Right cardiac atrium (tissue), 5 donors: ENCODE measurements around the gene AGO1. TPM values are rescaled to one million over a fixed set of nuclear protein-coding genes. Genes with fewer than 3 reads are reported as not detected.

Experiments used
- polyA plus RNA-seq: library from polyadenylated mRNA; stranded (reverse); fragments of 200-250 nt; gene quantifications from one replicate; pipeline ENCODE4 v1.2.3, GENCODE V29; 2013
- total RNA-seq, 4 donors: library from RNA; stranded (reverse); fragmentation: NEBNext Ultra II Directional; extraction: Animal tissue kit (Norgen Biotek cat#: 25700); gene quantifications; one replicate each; pipeline ENCODE4 v1.2.1, GENCODE V29; 2021
- donor health status: healthy with polysubstance abuse.
- donor health status: DM: no; HTN: yes; CAD: no.
- donor health status: DM: no; HTN: no; CAD: no.
- donor health status: DM: no; HTN: yes; CAD: no; lungs with severe emphysema.
- donor health status: DM: yes; HTN: yes; CAD: no.

Gene AGO1
- total and polyA plus RNA-seq, 5 donors, result 4.9 to 35.4 (median 29.4) TPM

Other genes starting within 250 kb of the AGO1 start
- 10 to 100 TPM; 32.0 to 37.3 (median 35.7) TPM for gene PSMB2, start 241.7 kb upstream of the AGO1 start, total RNA-seq
- 36.8 TPM for gene PSMB2, start 241.7 kb upstream of the AGO1 start, polyA plus RNA-seq
- 10 to 100 TPM; 15.1 to 19.6 (median 16.3) TPM for gene C1orf216, start 164.3 kb upstream of the AGO1 start, total RNA-seq
- 9.3 TPM for gene C1orf216, start 164.3 kb upstream of the AGO1 start, polyA plus RNA-seq
- gene CLSPN, start 113.2 kb upstream of the AGO1 start, total RNA-seq, result 1 to 10 TPM in 1 of 4 donors, under 1 TPM in 3; 0.22 to 1.8 (median 0.44) TPM
- 0.16 TPM for gene CLSPN, start 113.2 kb upstream of the AGO1 start, polyA plus RNA-seq
- gene AGO4, start 75.2 kb upstream of the AGO1 start, total RNA-seq, result 10 to 100 TPM; 17.5 to 22.9 (median 20.0) TPM
- gene AGO4, start 75.2 kb upstream of the AGO1 start, polyA plus RNA-seq, result 8.5 TPM
- gene AGO3, start 47.9 kb downstream of the AGO1 start, total RNA-seq, result 10 to 100 TPM; 17.7 to 24.1 (median 20.2) TPM
- gene AGO3, start 47.9 kb downstream of the AGO1 start, polyA plus RNA-seq, result 3.8 TPM
- gene TEKT2, start 200.9 kb downstream of the AGO1 start, total RNA-seq, result under 1 TPM in 2 of 4 donors, not detected in 2; 0.23 to 0.35 TPM
- 0.14 TPM for gene TEKT2, start 200.9 kb downstream of the AGO1 start, polyA plus RNA-seq
- 10 to 100 TPM; 12.3 to 17.1 (median 13.0) TPM for gene ADPRS, start 205.7 kb downstream of the AGO1 start, total RNA-seq
- gene ADPRS, start 205.7 kb downstream of the AGO1 start, polyA plus RNA-seq, result 19.5 TPM
- gene COL8A2, start 242.0 kb downstream of the AGO1 start, total RNA-seq, result 1 to 10 TPM; 2.7 to 4.1 (median 3.3) TPM
- gene COL8A2, start 242.0 kb downstream of the AGO1 start, polyA plus RNA-seq, result 2.4 TPM